GM21723 (cell line): ENCODE measurements around the gene HBD.
"Not testable (repeated sequence)": the region's sequence is repeated elsewhere in the genome, so short reads cannot be mapped to it uniquely, and the experiment has no call there.

Experiments used
- ATAC-seq: cut with Tn5 transposase; IDR thresholded peaks from one replicate; pipeline ENCODE4 v1.9.1; 2021; ENCODE audit warnings: mild to moderate bottlenecking, moderate library complexity; ENCODE audit not compliant: unreplicated experiment

The HBD gene

DNA sequence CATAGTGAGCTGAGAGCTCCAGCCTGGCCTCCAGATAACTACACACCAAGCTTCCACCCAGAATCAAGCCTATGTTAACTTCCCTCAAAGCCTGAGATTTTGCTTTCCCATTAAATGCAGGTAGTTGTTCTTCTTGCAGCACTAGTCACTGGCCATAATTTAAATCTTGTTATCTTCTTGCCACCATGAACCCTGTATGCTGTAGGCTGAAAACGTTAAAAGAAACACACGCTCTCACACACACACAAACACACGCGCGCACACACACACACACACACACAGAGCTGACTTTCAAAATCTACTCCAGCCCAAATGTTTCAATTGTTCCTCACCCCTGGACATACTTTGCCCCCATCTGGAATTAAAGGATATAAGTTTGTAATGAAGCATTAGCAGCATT lies 19.2 kb upstream of the HBD start:
- not testable (repeated sequence) for ATAC-seq

DNA sequence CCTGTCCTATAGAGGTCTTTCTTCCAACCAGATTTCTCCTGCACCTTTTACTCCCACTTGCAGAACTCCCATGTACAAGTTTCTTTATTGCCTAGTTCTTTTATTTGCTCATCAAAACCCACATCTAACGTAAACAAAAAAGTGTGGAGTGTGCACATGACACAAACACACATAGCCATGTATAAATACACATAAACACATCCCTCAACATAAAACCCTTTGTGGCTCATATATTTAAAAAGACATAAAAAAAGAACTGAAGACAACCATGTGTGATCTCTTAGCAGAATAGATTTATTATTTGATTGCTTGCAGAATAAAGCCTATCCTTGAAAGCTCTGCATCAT lies 18.6 kb upstream of the HBD start:
- no peak for ATAC-seq

GRCh38 chr11:5252192-5252918 lies 18.1 kb upstream of the HBD start:
- no peak for ATAC-seq

DNA sequence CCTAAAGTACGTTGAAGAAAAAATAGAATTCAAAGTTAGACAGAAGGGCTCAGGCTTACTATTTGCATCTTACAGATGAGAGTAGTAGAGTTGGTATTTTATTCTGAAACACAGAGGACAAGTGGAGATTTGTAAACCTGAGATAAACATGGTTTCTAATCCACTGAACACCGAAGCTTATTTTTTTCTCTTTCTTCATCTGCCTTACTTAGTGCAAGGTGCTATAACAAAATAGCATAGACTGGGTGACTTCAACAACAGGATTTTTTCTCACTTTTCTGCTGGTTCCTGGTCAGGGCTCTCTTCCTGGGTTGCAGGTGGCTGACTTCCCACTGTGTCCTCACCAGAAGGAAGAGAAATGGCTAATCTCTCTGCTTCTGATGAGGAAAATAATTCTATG lies 17.5 kb upstream of the HBD start:
- no peak for ATAC-seq

DNA sequence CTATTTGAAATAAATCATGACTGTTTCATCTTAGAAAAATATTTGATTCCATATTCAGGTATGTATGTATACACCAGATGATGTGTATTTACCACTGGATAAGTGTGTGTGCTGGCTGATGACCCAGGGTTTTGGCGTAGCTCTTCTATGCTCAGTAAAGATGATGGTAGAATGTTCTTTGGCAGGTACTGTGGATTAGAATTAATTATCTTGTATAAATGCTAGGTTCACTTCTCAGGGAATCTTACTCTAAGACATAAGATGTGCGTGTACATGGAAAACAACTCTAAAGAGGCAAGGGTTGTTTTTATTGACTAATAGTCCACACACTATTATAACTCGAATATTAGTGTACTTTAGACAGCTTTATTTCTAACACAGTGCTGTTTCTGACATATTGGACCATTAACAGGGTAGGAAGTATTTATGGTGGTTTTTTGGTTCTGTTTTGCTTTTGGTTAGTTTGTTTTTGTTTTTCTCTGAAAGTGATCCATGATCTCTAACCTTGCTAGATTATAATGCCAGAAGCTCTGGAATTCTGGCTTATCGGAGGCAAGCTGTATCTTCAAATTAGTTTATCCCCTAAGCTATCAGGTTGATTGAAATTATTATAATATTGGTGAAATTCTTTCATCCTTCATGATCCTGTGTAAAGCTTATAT lies 16.4 kb upstream of the HBD start:
- ATAC-seq, result no peak

GRCh38 chr11:5249807-5250396 lies 15.6 kb upstream of the HBD start, which contains the start of gene HBG1:
TSS of gene HBG1 (minus strand) at chr11:5249857. CDS start at chr11:5249804, 53 bp downstream.
- not testable (repeated sequence) for ATAC-seq

DNA sequence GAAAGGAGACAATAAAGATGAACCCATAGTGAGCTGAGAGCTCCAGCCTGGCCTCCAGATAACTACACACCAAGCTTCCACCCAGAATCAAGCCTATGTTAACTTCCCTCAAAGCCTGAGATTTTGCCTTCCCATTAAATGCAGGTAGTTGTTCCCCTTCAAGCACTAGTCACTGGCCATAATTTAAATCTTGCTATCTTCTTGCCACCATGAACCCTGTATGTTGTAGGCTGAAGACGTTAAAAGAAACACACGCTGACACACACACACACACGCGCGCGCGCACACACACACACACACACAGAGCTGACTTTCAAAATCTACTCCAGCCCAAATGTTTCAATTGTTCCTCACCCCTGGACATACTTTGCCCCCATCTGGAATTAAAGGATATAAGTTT lies 14.2 kb upstream of the HBD start:
- not testable (repeated sequence) for ATAC-seq

DNA sequence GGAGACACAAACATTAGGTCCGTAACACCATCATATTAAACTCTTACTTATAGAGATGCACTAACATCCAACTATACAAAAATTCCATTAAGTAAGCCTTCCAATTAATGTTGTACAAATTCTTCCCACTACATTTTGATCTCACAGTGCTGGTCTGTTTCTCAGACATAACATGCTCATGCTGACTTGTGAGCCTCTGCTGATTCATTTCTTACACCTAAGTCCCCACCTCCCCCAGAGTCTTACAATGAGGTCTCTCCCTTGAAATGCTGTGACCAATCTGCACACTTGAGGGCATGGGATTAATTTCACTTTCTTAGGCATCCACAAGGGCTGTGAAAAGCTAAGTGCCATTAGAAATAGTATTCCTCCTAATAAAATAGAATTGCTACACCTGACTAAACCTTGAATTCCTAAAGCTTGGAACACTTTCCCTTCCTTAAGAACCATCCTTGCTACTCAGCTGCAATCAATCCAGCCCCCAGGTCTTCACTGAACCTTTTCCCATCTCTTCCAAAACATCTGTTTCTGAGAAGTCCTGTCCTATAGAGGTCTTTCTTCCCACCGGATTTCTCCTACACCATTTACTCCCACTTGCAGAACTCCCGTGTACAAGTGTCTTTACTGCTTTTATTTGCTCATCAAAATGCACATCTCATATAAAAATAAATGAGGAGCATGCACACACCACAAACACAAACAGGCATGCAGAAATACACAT lies 13.3 kb upstream of the HBD start:
- no peak for ATAC-seq

DNA sequence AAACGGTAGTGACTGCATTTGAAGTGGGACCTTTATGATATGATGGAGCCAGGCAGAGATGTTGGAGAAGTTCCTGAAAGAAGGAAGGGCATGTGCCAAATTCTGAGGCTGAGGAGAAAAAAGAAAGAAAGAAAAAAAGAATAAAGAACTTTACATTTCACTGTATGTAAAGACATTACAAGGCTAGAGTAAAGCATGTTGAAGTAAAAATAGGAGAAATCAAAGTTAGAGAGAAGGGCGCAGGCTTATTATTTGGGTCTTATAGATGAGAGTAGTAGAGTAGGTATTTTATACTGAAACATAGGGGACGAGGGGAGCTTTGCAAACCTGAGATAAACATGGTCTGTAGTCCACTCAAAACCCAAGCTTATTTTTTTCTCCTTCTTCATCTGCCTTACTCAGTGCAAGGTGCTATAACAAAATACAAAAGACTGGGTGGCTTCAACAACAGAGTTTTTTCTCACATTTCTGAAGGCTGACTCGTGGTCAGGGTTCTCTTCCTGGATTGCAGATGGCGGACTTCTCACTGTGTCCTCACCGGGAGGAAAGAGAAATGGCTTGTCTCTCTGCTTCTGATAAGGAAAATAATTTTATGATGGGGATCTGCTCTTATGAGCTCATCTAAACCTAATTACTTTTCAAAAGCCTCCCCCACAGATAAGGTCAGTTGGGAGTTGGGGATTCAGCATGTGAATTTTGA lies 12.6 kb upstream of the HBD start:
- no peak for ATAC-seq

DNA sequence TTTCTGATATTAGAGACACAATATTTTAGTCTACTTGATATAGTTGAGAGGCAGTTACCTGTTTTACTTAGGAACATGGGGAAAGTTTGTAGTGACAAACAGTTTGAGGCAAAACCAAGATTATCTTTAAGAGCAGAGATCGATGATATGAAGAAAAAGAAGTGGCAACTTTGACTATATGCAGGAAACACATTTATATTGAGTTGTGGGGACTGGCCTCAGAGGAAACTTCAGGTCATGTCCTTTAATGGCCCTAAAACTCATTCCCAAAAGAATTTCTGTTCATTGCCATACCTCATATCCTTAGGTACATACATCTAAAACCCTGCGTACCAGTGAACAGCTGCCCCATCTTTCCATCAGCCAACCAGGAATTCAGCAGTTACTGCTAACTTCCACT lies 10.9 kb upstream of the HBD start:
- ATAC-seq, result no peak

DNA sequence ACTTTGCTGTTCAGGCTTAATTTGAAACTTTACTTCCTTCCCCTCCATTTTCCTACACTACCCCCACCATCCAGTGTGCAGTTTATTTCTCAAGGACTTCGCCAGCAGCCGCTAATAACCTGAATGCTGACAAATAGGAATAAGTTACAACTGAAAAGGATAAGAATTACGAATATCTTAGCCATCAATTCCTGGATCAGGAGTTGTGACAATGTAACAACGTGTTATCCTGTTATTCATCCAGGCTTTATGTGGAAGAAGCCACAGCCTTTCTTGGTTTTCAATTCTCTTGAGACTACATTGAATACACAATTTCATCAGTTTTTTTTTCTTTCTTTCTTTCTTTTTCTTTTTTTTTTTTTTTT lies 9.5 kb upstream of the HBD start:
- ATAC-seq, result no peak

DNA sequence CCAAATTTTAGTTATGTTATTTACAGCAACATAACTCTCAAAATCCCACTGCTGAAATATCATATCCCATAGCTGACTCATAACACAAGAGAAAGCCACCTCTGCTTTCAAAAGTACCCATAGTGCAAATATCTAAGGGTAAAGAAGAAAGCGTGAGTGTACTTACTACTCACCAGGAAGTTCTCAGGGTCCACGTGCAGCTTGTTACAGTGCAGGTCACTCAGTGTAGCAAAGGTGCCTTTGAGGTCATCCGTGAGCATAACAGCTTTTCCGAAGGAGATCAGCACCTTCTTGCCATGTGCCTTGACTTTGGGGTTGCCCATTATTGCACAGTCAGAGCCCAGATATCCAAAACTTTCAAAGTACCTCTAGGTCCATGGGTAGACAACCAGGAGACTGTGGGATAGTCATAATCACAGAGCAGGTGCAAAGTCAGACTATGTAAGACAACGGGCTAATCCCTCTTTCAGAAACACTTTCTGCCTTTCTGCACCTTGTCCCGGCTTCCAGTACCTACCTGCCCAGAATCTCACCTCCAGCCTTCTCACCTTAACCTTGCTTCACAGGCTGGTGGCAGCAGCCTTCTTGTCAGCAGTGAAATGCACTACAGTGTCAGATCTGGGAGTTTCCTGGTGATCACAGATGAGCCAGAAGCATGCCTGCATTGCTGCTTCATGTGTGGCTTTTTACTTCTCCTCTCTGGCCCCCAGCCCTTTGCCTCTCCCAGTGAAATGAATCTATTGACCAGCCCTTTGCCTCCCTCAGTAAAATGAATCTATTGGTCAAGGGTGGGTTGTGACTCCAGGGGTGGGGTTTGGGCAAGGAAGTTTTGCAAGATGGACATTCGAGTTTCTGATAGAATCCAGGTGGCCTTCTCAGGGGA lies 8.9 kb upstream of the HBD start:
- ATAC-seq, result peak; percentile 66

GRCh38 chr11:5242208-5242607 lies 7.9 kb upstream of the HBD start:
- no peak for ATAC-seq

DNA sequence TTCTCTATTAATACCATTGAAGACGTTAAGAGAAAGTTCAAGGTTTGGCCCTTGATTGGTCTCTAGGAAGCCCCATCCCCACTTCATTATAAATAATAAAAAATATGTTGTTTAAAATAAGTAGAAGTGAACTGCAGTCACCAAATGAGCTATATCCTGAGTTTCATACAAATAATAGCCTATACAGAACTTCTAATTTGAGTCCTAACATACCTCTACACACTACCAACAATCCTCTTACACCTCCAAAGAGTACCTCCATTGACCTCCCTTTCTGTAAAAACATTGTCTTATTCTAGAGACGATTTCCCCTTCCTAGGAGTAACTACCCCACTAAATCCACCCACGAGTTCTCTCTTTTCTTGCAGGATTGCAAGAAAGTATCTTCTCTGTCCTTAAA lies 7.2 kb upstream of the HBD start:
- ATAC-seq, result no peak

- ATAC-seq, result no peak
These were observed 6.2 kb upstream of the HBD start for GRCh38 chr11:5240458-5240857.

DNA sequence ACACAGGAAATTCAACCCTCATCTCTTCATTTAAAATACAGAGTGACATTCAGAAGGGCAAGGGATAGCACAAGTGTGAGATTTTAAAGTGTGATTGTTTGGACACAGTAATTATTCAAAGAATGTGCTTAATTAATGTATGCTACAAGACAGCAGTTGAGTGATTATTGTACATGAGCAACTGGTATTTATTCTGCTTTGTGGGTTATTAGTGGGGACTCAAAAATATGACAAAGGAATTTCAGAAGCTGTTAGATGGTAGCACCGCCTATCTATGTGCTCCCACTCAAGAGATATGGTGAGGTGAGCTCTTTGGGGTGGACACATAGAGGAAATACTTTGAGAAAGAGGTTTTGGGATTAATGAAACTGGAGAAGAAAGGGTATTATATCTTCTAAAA lies 5.8 kb upstream of the HBD start:
- no peak for ATAC-seq

GRCh38 chr11:5239046-5239445 lies 4.8 kb upstream of the HBD start:
- no peak for ATAC-seq

DNA sequence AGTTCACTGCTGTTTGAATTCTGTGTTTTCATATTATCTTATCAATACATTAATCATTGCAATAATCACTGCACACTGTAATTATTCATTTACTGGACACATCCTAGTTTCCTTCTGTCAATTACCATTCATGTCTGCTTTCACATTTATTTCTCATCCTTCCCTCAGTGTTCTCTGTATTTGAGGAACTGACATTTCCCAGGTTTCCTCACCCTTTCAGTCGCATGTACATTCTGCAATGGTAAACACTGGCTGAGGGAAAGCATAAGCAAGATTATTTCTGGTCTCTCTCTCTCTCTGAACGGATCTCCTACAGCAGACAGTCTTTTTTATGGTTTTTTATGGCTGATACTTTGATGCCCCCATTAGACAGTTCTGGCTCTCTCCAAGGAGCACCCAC lies 4.2 kb upstream of the HBD start:
- no peak for ATAC-seq

DNA sequence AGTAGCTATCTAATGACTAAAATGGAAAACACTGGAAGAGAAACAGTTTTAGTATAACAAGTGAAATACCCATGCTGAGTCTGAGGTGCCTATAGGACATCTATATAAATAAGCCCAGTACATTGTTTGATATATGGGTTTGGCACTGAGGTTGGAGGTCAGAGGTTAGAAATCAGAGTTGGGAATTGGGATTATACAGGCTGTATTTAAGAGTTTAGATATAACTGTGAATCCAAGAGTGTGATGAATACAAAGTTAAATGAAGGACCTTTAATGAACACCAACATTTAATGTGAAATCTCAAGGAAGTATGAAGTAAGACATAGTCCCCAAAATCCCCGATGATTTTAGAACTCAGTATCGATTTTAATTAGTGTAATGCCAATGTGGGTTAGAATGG lies 3.1 kb upstream of the HBD start:
- no peak for ATAC-seq

GRCh38 chr11:5235364-5236095 lies 1.2 kb upstream of the HBD start:
- ATAC-seq, result no peak
